Lower leg skin (tissue), 3 donors: Measurements from ENCODE around the gene G6PC2.

Experiments used
- POLR2A ChIP-seq, 2 donors: fragments of 450-650 bp; IDR thresholded peaks; one replicate each; pipeline ENCODE4 v1.6.1; 2016 to 2017; ENCODE audit warnings: antibody characterized with exemption in 2 of 2, mild to moderate bottlenecking in 1 of 2, moderate library complexity in 1 of 2
- TF ChIP-seq, protein P1 (sequence below), 3 donors: fragments of 450-650 bp; IDR thresholded peaks; one replicate each; pipeline ENCODE4 v1.5.1; 2016; ENCODE audit warnings: antibody characterized with exemption in 3 of 3, mild to moderate bottlenecking in 3 of 3, moderate library complexity in 2 of 3

DNA sequence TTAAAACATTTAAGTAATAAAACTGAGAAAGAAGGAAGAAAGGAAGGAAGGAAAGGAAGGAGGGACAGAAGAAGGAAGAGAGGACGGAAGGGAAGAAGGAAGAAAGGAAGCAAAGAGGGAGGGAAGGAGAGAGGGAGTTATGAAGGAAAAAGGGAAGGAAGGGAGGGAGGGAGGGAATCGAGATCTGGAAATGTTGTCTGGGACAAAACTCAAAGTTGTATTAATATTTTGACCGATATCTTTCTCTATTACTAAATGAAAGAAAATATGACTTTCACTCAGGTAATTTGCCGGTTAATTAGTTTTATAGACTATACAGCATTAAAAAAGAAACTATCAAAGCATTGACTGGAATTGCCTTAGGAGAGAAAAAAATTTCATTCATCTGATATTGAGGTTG lies 44.4 kb downstream of the G6PC2 start:
- TF ChIP-seq, protein P1, sequence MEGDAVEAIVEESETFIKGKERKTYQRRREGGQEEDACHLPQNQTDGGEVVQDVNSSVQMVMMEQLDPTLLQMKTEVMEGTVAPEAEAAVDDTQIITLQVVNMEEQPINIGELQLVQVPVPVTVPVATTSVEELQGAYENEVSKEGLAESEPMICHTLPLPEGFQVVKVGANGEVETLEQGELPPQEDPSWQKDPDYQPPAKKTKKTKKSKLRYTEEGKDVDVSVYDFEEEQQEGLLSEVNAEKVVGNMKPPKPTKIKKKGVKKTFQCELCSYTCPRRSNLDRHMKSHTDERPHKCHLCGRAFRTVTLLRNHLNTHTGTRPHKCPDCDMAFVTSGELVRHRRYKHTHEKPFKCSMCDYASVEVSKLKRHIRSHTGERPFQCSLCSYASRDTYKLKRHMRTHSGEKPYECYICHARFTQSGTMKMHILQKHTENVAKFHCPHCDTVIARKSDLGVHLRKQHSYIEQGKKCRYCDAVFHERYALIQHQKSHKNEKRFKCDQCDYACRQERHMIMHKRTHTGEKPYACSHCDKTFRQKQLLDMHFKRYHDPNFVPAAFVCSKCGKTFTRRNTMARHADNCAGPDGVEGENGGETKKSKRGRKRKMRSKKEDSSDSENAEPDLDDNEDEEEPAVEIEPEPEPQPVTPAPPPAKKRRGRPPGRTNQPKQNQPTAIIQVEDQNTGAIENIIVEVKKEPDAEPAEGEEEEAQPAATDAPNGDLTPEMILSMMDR (IDR thresholded peaks at IDR 0.05), result no peak
- no peak for TF ChIP-seq POLR2A (IDR thresholded peaks at IDR 0.05)
